HepG2 (cell line): ENCODE data around the gene LAMA5. TPM values are rescaled to one million over a fixed set of nuclear protein-coding genes. Genes with fewer than 3 reads are reported as not detected.

Experiments used
- NFYC ChIP-seq: IDR thresholded peaks from 2 replicates; pipeline ENCODE4 v1.6.1; 2016; ENCODE audit warnings: missing genetic modification reagents, missing compliant biosample characterization
- NR2F2 ChIP-seq: IDR thresholded peaks from 2 replicates; pipeline ENCODE4 v1.6.1; 2012; ENCODE audit warnings: low read depth, inconsistent platforms, borderline replicate concordance
- RARA ChIP-seq: IDR thresholded peaks from 2 replicates; pipeline ENCODE4 v1.6.1; 2016; ENCODE audit warnings: missing genetic modification reagents, missing compliant biosample characterization
- SKI ChIP-seq: fragments of 450-650 bp; IDR thresholded peaks from one replicate; pipeline ENCODE4 v1.6.1; 2018; ENCODE audit warnings: mild to moderate bottlenecking; ENCODE audit not compliant: partially characterized antibody
- TEAD3 ChIP-seq: optimal IDR thresholded peaks from 2 replicates; pipeline ENCODE3; 2016; ENCODE audit warnings: borderline replicate concordance
- YEATS2 ChIP-seq: sonication (generic); formaldehyde crosslinking; IDR thresholded peaks from 2 replicates; pipeline ENCODE4 v1.4.0; 2020; ENCODE audit warnings: missing genetic modification reagents, borderline replicate concordance
- ZNF275 ChIP-seq: sonication (generic); formaldehyde crosslinking; IDR thresholded peaks from 2 replicates; pipeline ENCODE4 v1.8.0; 2022; ENCODE audit warnings: missing genetic modification reagents, mild to moderate bottlenecking, inconsistent platforms, borderline replicate concordance
- ZNF280B ChIP-seq: sonication (generic); formaldehyde crosslinking; IDR thresholded peaks from 2 replicates; pipeline ENCODE4 v1.5.0; 2020; ENCODE audit warnings: missing genetic modification reagents, mild to moderate bottlenecking, borderline replicate concordance
- ZNF281 ChIP-seq: sonication (generic); formaldehyde crosslinking; IDR thresholded peaks from 2 replicates; pipeline ENCODE4 v1.4.0; 2020; ENCODE audit warnings: missing genetic modification reagents, borderline replicate concordance
- ZNF670 ChIP-seq: sonication (generic); formaldehyde crosslinking; IDR thresholded peaks from 2 replicates; pipeline ENCODE4 v1.8.0; 2022; ENCODE audit warnings: mild to moderate bottlenecking, missing genetic modification reagents, borderline replicate concordance
- ZNF713 ChIP-seq: sonication (generic); formaldehyde crosslinking; IDR thresholded peaks from 2 replicates; pipeline ENCODE4 v1.4.0; 2020; ENCODE audit warnings: mild to moderate bottlenecking, missing genetic modification reagents
- polyA plus RNA-seq, 8 experiments: library from polyadenylated mRNA; depleted of rRNA in 3 of 8; stranded (reverse) in 7 of 8; unstranded in 1 of 8; fragments of >200 nt; fragmentation: Illumina TruSeq in 4 of 8; extraction: Trizol in 4 of 8; gene quantifications; 2 replicates each; pipeline versions ENCODE4 v1.2.1 to v1.2.3, GENCODE V29; 2011 to 2016; ENCODE audit warnings: low read depth in 4 of 8, missing spikeins in 1 of 8, mixed read lengths in 1 of 8; ENCODE audit not compliant: insufficient read depth in 1 of 8
- total RNA-seq, 5 experiments: library from RNA; depleted of rRNA; stranded (reverse); fragments of >200 nt; fragmentation: Illumina TruSeq; extraction: Trizol; gene quantifications; 2 replicates each; pipeline ENCODE4 v1.2.3, GENCODE V29; 2016; ENCODE audit warnings: low read depth in 1 of 5
- TF ChIP-seq, protein P1 (sequence below): sonication (generic); formaldehyde crosslinking; IDR thresholded peaks from 2 replicates; pipeline ENCODE4 v1.4.0; 2020; ENCODE audit warnings: missing genetic modification reagents
- TF ChIP-seq, protein P2 (sequence below): sonication (generic); formaldehyde crosslinking; conservative IDR thresholded peaks from 2 replicates; pipeline ENCODE4 v1.4.0; 2020; ENCODE audit warnings: mild to moderate bottlenecking, missing genetic modification reagents, moderate library complexity

Gene LAMA5
- total and polyA plus RNA-seq, 2 of the 13 experiments (the other 11 are each of a cell fraction or from before 2014, with no cell fraction given) = 21.0 to 44.7 TPM

- TF ChIP-seq, protein P1, sequence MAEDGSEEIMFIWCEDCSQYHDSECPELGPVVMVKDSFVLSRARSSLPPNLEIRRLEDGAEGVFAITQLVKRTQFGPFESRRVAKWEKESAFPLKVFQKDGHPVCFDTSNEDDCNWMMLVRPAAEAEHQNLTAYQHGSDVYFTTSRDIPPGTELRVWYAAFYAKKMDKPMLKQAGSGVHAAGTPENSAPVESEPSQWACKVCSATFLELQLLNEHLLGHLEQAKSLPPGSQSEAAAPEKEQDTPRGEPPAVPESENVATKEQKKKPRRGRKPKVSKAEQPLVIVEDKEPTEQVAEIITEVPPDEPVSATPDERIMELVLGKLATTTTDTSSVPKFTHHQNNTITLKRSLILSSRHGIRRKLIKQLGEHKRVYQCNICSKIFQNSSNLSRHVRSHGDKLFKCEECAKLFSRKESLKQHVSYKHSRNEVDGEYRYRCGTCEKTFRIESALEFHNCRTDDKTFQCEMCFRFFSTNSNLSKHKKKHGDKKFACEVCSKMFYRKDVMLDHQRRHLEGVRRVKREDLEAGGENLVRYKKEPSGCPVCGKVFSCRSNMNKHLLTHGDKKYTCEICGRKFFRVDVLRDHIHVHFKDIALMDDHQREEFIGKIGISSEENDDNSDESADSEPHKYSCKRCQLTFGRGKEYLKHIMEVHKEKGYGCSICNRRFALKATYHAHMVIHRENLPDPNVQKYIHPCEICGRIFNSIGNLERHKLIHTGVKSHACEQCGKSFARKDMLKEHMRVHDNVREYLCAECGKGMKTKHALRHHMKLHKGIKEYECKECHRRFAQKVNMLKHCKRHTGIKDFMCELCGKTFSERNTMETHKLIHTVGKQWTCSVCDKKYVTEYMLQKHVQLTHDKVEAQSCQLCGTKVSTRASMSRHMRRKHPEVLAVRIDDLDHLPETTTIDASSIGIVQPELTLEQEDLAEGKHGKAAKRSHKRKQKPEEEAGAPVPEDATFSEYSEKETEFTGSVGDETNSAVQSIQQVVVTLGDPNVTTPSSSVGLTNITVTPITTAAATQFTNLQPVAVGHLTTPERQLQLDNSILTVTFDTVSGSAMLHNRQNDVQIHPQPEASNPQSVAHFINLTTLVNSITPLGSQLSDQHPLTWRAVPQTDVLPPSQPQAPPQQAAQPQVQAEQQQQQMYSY (CRISPR knock-in tag) = no peak
- TF ChIP-seq, protein P2, sequence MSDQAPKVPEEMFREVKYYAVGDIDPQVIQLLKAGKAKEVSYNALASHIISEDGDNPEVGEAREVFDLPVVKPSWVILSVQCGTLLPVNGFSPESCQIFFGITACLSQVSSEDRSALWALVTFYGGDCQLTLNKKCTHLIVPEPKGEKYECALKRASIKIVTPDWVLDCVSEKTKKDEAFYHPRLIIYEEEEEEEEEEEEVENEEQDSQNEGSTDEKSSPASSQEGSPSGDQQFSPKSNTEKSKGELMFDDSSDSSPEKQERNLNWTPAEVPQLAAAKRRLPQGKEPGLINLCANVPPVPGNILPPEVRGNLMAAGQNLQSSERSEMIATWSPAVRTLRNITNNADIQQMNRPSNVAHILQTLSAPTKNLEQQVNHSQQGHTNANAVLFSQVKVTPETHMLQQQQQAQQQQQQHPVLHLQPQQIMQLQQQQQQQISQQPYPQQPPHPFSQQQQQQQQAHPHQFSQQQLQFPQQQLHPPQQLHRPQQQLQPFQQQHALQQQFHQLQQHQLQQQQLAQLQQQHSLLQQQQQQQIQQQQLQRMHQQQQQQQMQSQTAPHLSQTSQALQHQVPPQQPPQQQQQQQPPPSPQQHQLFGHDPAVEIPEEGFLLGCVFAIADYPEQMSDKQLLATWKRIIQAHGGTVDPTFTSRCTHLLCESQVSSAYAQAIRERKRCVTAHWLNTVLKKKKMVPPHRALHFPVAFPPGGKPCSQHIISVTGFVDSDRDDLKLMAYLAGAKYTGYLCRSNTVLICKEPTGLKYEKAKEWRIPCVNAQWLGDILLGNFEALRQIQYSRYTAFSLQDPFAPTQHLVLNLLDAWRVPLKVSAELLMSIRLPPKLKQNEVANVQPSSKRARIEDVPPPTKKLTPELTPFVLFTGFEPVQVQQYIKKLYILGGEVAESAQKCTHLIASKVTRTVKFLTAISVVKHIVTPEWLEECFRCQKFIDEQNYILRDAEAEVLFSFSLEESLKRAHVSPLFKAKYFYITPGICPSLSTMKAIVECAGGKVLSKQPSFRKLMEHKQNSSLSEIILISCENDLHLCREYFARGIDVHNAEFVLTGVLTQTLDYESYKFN (CRISPR knock-in tag) = peak; percentile 54
- no peak for TF ChIP-seq ZNF670 (CRISPR knock-in tag)
- TF ChIP-seq NFYC (CRISPR knock-in tag) = no peak
- peak; percentile 74 for TF ChIP-seq RARA (CRISPR knock-in tag)
- TF ChIP-seq ZNF713 (CRISPR knock-in tag) = 0 out of 2 replicates have a peak, but pooled peaks have one; percentile 29
- peak; percentile 26; the same call in 1 of the 2 replicates for TF ChIP-seq ZNF280B (CRISPR knock-in tag)
- peak; percentile 35 for TF ChIP-seq TEAD3 (CRISPR knock-in tag)
- 0 out of 2 replicates have a peak, but pooled peaks have one; percentile 6 for TF ChIP-seq ZNF281
- peak; percentile 12 for TF ChIP-seq SKI
- TF ChIP-seq YEATS2 = no peak
- TF ChIP-seq NR2F2 = peak; percentile 90; the same call in 1 of the 2 replicates
- no peak for TF ChIP-seq ZNF275
Measured at GRCh38 chr20:62406635-62407176, 39.6 kb upstream of the LAMA5 start (continued).
